Breast epithelium (tissue), 4 donors: ENCODE data around the gene SMAD7. TPM values are rescaled to one million over a fixed set of nuclear protein-coding genes. Genes with fewer than 3 reads are reported as not detected.

Experiments
- DNase-seq, 2 donors: peaks; one replicate each; pipeline ENCODE4 v3.0.0-alpha.2; 2019; ENCODE audit warnings: low spot score in 2 of 2
- H3K27ac ChIP-seq, 2 donors: fragments of 200-600 bp; sonication (generic) in 1 of 2; one replicate each; pipeline ENCODE4 v1.5.1; 2016 to 2019; ENCODE audit warnings: mild to moderate bottlenecking in 1 of 2
- H3K27me3 ChIP-seq, 2 donors: fragments of 200-600 bp; sonication (generic) in 1 of 2; one replicate each; pipeline versions ENCODE4 v1.5.1 to v1.6.0; 2017 to 2019; ENCODE audit warnings: control low read depth in 1 of 2, mild to moderate bottlenecking in 1 of 2
- H3K36me3 ChIP-seq: fragments of 200-600 bp; one replicate; pipeline ENCODE4 v1.5.1; 2019
- H3K4me1 ChIP-seq, 2 donors: fragments of 200-600 bp; sonication (generic); one replicate each; pipeline ENCODE4 v1.5.1; 2016 to 2019; ENCODE audit warnings: control low read depth in 1 of 2
- H3K4me3 ChIP-seq, 3 donors: fragments of 200-600 bp; sonication (generic); 1 replicate in 2 of 3; 2 replicates in 1 of 3; pipeline ENCODE4 v1.5.1; 2016 to 2019; ENCODE audit warnings: mild to moderate bottlenecking in 3 of 3, moderate library complexity in 2 of 3
- H3K9me3 ChIP-seq, 2 donors: fragments of 200-600 bp; sonication (generic) in 1 of 2; one replicate each; pipeline ENCODE4 v1.5.1; 2016 to 2019; ENCODE audit warnings: control low read depth in 1 of 2
- CTCF ChIP-seq, 3 donors: fragments of 450-650 bp; IDR thresholded peaks; one replicate each; pipeline ENCODE4 v1.5.1; 2016 to 2017; ENCODE audit warnings: antibody characterized with exemption in 3 of 3, mild to moderate bottlenecking in 3 of 3, moderate library complexity in 3 of 3
- POLR2A ChIP-seq: fragments of 450-650 bp; IDR thresholded peaks from one replicate; pipeline ENCODE4 v1.6.1; 2016; ENCODE audit warnings: antibody characterized with exemption, mild to moderate bottlenecking, moderate library complexity
- POLR2AphosphoS5 ChIP-seq, 3 donors: sonication (generic); formaldehyde crosslinking; IDR thresholded peaks; one replicate each; pipeline ENCODE4 v1.6.1; 2017; ENCODE audit warnings: antibody characterized with exemption in 3 of 3
- intact Hi-C: fragments of 100-400 bp; cut with DNase I; formaldehyde crosslinking; loops from one replicate; pipeline ENCODE4 v1.15.1; 2023; ENCODE audit warnings: low total_unique reads
- total RNA-seq, 3 donors: library from RNA; depleted of rRNA; stranded (reverse); fragments of >200 nt; gene quantifications; one replicate each; pipeline ENCODE4 v1.1.0, GENCODE V29; 2016

Gene SMAD7
- total RNA-seq, 3 donors from 2014 or later, result 17.4 to 21.2 (median 20.6) TPM

GRCh38 chr18:48894799-48895346, 55.9 kb downstream of the SMAD7 start:
- DNase-seq, result no peak
- H3K27ac ChIP-seq, result no peak overlapping the region

GRCh38 chr18:48893608-48894600, 56.9 kb downstream of the SMAD7 start:
- Histone ChIP-seq H3K4me3 (no peak overlapping the region), H3K27me3 (no peaks in the 10 kb centered on the region), H3K27ac (no peak overlapping the region), H3K4me1 (no peaks in the 10 kb centered on the region), H3K9me3 (no peaks in the 10 kb centered on the region), H3K36me3 (no peaks in the 10 kb centered on the region)
- intact Hi-C loops, result no loop called here
- DNase-seq, result no peak
- TF ChIP-seq POLR2AphosphoS5 (IDR thresholded peaks at IDR 0.05) (no peak), POLR2A (no peak), CTCF (IDR thresholded peaks at IDR 0.05) (no peak)

More at GRCh38 chr18:48894799-48895346, 55.9 kb downstream of the SMAD7 start:
- Histone ChIP-seq H3K9me3 (no peaks in the 10 kb centered on the region), H3K4me1 (no peaks in the 10 kb centered on the region), H3K4me3 (no peak overlapping the region), H3K27me3 (no peaks in the 10 kb centered on the region), H3K36me3 (no peaks in the 10 kb centered on the region)
- no peak for TF ChIP-seq POLR2AphosphoS5 (IDR thresholded peaks at IDR 0.05)
- no peak for TF ChIP-seq POLR2A
- no peak for TF ChIP-seq CTCF (IDR thresholded peaks at IDR 0.05)
- intact Hi-C loops, result no loop called here

GRCh38 chr18:48893061-48893607, 57.6 kb downstream of the SMAD7 start:
- intact Hi-C loops, result no loop called here
- H3K9me3 ChIP-seq, result no peaks in the 10 kb centered on the region
- H3K27ac ChIP-seq, result no peak overlapping the region
- DNase-seq, result no peak
- no peaks in the 10 kb centered on the region for H3K36me3 ChIP-seq
- no peak for TF ChIP-seq POLR2AphosphoS5 (IDR thresholded peaks at IDR 0.05)
- no peak for TF ChIP-seq POLR2A
- no peak for TF ChIP-seq CTCF (IDR thresholded peaks at IDR 0.05)
- no peak overlapping the region for H3K4me3 ChIP-seq
- H3K27me3 ChIP-seq, result no peaks in the 10 kb centered on the region
- no peaks in the 10 kb centered on the region for H3K4me1 ChIP-seq

- H3K4me3 ChIP-seq, result no peak overlapping the region
- H3K9me3 ChIP-seq, result no peaks in the 10 kb centered on the region
- no peak overlapping the region for H3K27ac ChIP-seq
- no peaks in the 10 kb centered on the region for H3K27me3 ChIP-seq
- TF ChIP-seq POLR2A (no peak), CTCF (IDR thresholded peaks at IDR 0.05) (no peak), POLR2AphosphoS5 (IDR thresholded peaks at IDR 0.05) (no peak)
- no peaks in the 10 kb centered on the region for H3K4me1 ChIP-seq
- no peaks in the 10 kb centered on the region for H3K36me3 ChIP-seq
- no peak for DNase-seq
- intact Hi-C loops, result no loop called here
These were observed 58.5 kb downstream of the SMAD7 start for GRCh38 chr18:48892146-48892855.
